HL-60 (cell line): Measurements from ENCODE around the gene MIR17HG.
A peak's percentile ranks its signal among the peaks of the same experiment; 100 is the strongest.
"Not testable (repeated sequence)": the region's sequence is repeated elsewhere in the genome, so short reads cannot be mapped to it uniquely, and the experiment has no call there.

Experiments used
- DNase-seq, 2 experiments: peaks; one replicate each; pipeline ENCODE4 v3.0.0-alpha.2; 2010 to 2020; ENCODE audit warnings: low read depth in 1 of 2, low spot score in 1 of 2
- H3K27ac ChIP-seq: fragments of 250-450 bp; sonication (Bioruptor Pico); replicated peaks from 2 replicates; pipeline ENCODE4 v1.5.1; 2020; ENCODE audit warnings: mild to moderate bottlenecking, moderate library complexity
- H3K27me3 ChIP-seq: fragments of 250-450 bp; sonication (Bioruptor Pico); 2 replicates; pipeline ENCODE4 v1.5.1; 2021; ENCODE audit warnings: mild to moderate bottlenecking, moderate library complexity; ENCODE audit not compliant: insufficient read depth, poor library complexity, severe bottlenecking
- H3K4me3 ChIP-seq: replicated peaks from 2 replicates; pipeline ENCODE4 v1.5.1; 2011; ENCODE audit warnings: mild to moderate bottlenecking, control low read depth, low read length; ENCODE audit not compliant: insufficient read depth
- GABPA ChIP-seq: IDR thresholded peaks from 2 replicates; pipeline ENCODE4 v1.6.1; 2012; ENCODE audit warnings: low read depth
- POLR2AphosphoS5 ChIP-seq: IDR thresholded peaks from 2 replicates; pipeline ENCODE4 v1.6.1; 2012; ENCODE audit warnings: low read depth
- REST ChIP-seq: IDR thresholded peaks from 2 replicates; pipeline ENCODE4 v1.6.1; 2012; ENCODE audit warnings: low read depth; ENCODE audit not compliant: insufficient replicate concordance
- SPI1 ChIP-seq: IDR thresholded peaks from 2 replicates; pipeline ENCODE4 v1.6.1; 2012; ENCODE audit warnings: low read depth, mild to moderate bottlenecking, borderline replicate concordance
- TF ChIP-seq, protein P1 (sequence below): IDR thresholded peaks from one replicate; pipeline ENCODE4 v1.5.1; 2011; ENCODE audit warnings: low read length, control low read depth, inconsistent platforms; ENCODE audit not compliant: insufficient read depth

MIR17HG gene

GRCh38 chr13:91351980-91352379, 4.5 kb downstream of the MIR17HG start:
- TF ChIP-seq POLR2AphosphoS5 (peak; percentile 30; the same call in 1 of the 2 replicates), GABPA (no peak)
- no peak overlapping the region for H3K27ac ChIP-seq
- no peaks in the 10 kb centered on the region for H3K27me3 ChIP-seq
- no peak overlapping the region for H3K4me3 ChIP-seq
- DNase-seq, result no peak

GRCh38 chr13:91352891-91353290, 5.4 kb downstream of the MIR17HG start:
- not testable (repeated sequence) for H3K27ac ChIP-seq, H3K4me3 ChIP-seq, DNase-seq, H3K27me3 ChIP-seq
- TF ChIP-seq POLR2AphosphoS5, result peak; percentile 29; the same call in 1 of the 2 replicates

DNA sequence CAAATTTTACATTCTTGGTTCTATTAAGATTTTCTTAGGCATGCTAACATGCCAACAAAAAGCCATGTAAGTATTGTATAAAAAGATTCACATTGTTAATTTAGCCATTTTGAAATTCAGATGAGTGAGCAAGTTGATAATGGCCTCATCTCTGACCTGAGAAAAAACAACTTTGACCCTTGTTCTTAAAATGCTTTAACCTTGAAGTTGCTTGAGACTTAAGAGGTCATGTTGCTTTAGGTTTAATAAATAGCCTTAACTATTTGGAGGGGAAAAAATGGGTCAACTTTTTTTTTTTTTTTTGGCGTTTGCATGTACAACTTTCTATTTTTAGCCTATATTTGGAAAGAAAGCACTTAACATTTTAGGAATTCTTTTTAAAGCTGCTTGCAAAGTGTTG, 6.0 kb downstream of the MIR17HG start:
- Histone ChIP-seq H3K27ac (no peak overlapping the region), H3K27me3 (no peaks in the 10 kb centered on the region), H3K4me3 (no peak overlapping the region)
- TF ChIP-seq SPI1 (no peak), REST (no peak), GABPA (no peak), POLR2AphosphoS5 (no peak)
- TF ChIP-seq, protein P1, sequence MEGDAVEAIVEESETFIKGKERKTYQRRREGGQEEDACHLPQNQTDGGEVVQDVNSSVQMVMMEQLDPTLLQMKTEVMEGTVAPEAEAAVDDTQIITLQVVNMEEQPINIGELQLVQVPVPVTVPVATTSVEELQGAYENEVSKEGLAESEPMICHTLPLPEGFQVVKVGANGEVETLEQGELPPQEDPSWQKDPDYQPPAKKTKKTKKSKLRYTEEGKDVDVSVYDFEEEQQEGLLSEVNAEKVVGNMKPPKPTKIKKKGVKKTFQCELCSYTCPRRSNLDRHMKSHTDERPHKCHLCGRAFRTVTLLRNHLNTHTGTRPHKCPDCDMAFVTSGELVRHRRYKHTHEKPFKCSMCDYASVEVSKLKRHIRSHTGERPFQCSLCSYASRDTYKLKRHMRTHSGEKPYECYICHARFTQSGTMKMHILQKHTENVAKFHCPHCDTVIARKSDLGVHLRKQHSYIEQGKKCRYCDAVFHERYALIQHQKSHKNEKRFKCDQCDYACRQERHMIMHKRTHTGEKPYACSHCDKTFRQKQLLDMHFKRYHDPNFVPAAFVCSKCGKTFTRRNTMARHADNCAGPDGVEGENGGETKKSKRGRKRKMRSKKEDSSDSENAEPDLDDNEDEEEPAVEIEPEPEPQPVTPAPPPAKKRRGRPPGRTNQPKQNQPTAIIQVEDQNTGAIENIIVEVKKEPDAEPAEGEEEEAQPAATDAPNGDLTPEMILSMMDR, result no peak
- no peak for DNase-seq

- Histone ChIP-seq H3K27ac (no peak overlapping the region), H3K27me3 (no peaks in the 10 kb centered on the region), H3K4me3 (no peak overlapping the region)
- TF ChIP-seq, protein P1, result no peak
- TF ChIP-seq POLR2AphosphoS5, result peak; percentile 74
- DNase-seq, result peak in 1 of 2 experiments; percentile 8
These were observed 7.8 kb downstream of the MIR17HG start for GRCh38 chr13:91355099-91355825.

DNA sequence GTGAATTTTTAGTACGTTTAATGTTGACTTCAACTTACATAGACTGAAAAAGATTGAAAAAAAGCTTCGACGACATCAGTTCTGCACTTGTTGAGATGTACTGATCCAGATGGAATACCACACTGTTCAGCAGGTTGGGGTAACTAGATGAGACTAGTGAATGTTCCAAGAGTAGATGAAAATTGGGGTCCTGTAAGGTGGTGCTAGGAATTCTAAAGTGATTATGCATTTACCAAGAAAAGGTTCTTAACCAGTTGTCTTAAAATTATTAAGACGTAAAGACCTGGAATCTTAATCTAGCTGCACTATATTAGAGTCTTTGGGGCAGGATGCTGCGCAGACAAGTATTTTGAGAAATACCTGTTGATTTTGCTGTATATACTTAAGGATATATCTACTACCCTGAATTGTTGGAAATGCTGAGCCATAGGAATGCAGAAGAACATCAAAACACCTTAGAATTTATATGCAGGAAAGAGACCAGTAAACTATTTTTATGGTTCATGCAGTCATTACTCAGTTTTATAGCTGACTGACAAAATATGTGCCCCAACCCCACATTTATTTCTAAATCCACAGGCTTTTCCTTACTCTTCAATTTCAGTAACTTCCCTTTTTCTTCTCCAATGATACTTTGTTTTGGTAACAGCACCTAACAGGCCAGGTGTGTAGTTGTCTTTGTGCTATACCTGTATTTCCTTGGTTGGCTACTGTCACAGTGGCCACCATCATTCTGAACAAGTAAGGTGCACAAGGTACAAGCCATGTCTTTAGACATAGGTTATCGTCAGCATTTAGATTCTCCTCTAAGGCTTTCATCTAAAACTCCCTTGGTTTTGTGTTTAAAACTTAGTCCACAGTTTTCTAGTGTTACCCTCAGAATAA, 8.6 kb downstream of the MIR17HG start:
- no peaks in the 10 kb centered on the region for H3K27me3 ChIP-seq
- no peak overlapping the region for H3K4me3 ChIP-seq
- TF ChIP-seq POLR2AphosphoS5 (peak; percentile 45; the same call in 1 of the 2 replicates), SPI1 (no peak), REST (no peak), GABPA (no peak)
- TF ChIP-seq, protein P1, result no peak
- peak in 1 of 2 experiments; percentile 12 for DNase-seq
- H3K27ac ChIP-seq, result no peak overlapping the region
